NCI-H1092 (cell line): ENCODE measurements around the gene USP12.
"Not testable (repeated sequence)": the region's sequence is repeated elsewhere in the genome, so short reads cannot be mapped to it uniquely, and the experiment has no call there.

ENCODE experiments used
- DNase-seq: peaks from one replicate; lab custom pipeline; 2025; lab: John Stamatoyannopoulos, UW

Gene USP12

GRCh38 chr13:27076421-27076820 is 95.2 kb downstream of the USP12 start:
- DNase-seq = no peak

- no peak for DNase-seq
These were observed 98.4 kb downstream of the USP12 start for GRCh38 chr13:27073186-27073585.

- DNase-seq = not testable (repeated sequence)
These were observed 105.5 kb downstream of the USP12 start for GRCh38 chr13:27066123-27066522.

GRCh38 chr13:27065582-27065981 is 106.0 kb downstream of the USP12 start:
- DNase-seq = no peak

- no peak for DNase-seq
These were observed 107.2 kb downstream of the USP12 start for GRCh38 chr13:27064252-27064995.

- no peak for DNase-seq
These were observed 113.8 kb downstream of the USP12 start for GRCh38 chr13:27057817-27058216.

- no peak for DNase-seq
These were observed 116.1 kb downstream of the USP12 start for GRCh38 chr13:27055526-27055925.

GRCh38 chr13:27054760-27055159 is 116.9 kb downstream of the USP12 start:
- DNase-seq = no peak

GRCh38 chr13:27053902-27054595 is 117.6 kb downstream of the USP12 start:
- no peak for DNase-seq

DNA sequence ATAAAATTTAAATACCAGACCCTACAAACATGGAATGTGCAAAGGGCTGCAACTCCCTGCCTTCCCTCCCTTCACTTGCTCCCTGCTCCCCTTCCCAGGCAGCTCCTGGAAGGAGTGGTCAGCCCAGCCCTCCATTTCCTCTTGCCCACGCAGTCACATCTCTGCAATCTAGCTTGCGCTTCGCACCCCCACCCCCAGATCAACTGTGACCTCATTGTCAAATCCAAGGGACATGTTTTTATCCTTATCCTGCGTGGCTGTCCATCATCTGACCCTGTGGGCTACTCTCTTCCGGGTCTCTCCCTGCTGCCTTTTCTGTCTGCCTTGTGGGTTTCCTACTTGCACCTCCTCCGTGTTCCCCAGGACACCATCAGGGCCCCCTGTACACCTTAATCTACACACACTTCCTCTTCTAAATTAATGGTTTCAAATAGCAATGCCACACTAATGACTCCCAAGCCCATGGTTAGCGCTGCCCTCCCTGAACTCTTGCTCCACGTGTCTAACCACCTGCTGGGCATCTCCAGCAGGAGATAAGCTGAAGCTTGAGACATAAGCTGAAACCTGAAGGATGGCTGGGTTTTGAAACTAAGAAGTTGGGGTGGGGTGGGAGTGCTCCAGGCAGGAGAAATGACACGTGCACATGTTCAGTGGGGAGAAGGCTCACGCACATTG is 118.3 kb downstream of the USP12 start:
- no peak for DNase-seq

DNA sequence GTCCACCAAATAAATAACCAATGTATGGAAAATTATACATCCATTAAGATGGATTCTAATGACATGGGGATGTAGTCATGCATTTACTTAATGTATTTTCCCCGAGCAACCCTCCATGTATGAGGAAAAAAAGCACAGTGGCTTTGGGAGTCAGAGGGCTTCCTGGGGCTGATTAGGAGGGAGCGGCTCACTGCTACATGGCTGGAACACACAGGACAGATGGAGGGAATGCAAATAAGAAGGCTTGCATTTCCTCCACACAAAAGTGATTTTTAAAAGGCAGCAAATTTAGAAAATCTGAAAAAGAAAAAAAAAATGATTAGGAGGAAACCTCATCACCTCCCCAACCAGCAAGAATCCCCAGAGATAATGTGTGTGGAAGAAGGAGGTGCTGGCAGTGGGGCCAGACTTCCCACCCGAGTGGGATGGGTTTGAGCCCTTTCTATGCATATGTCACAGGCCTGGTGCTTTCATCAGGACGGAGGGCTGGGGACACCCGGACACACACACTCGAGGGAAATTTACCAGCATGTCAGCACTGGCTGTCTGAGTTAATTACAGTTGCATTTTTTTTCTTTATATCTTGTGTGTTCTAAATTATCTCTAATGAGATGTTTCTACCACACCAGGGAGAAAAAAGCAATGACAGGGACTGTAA is 118.9 kb downstream of the USP12 start:
- DNase-seq = no peak

DNA sequence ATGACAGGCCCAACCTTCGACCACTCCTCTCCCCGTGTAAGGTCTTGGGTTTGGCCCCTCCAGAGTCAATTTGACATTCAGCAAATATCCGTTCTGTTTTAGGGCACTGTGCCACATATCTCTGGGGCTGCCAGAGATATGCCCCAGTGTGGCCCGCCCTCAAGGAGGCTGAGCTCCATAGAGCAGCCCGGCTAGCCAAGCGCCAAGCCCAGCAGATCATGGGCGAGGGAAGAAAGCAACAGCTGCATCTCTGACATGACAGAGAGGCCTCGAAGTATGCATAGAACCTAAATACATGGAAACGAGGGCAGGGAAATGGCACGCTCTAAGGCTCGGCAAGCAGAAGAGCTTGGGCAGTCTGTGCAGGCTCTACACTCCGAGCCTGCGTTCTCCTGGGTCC is 124.5 kb downstream of the USP12 start:
- DNase-seq = no peak

- DNase-seq = no peak
These were observed 126.6 kb downstream of the USP12 start for GRCh38 chr13:27044837-27045570.

DNA sequence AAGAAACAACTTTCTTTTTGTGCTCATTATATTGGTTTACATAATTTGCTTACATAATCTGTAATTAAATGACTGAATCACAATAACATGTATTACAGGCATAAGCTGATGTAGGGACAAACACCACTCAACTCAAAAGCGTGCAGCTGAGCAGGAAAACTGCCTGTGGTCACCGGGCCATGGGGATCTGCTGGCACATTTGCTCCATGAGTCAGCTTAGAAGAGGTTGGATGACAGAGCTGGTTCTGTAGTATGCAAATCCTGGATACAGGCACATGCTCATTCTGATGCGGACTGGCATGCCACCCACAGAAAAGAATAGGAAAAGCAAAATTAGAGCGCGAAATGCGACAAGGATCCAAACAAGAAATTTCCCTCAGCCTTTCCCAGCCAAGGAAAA is 128.6 kb downstream of the USP12 start:
- no peak for DNase-seq

DNA sequence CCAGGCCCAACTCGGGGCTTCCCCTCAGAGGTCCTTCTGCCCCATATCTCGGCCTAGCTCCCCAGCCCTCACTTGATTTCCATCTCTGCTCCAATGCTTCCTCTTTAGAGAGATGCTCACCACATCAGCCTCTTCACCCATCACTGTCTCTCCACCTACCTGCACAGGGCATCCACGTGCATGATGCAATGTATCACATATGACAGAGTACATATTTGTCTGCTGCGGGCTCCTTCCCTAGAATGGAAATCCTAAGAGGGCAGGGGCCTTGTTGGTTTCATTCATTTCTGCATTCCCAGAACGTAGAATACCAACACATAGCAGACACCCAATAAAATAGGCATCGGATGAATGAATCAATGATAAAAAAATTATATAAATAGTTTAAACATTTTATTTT is 130.3 kb downstream of the USP12 start:
- DNase-seq = no peak

DNA sequence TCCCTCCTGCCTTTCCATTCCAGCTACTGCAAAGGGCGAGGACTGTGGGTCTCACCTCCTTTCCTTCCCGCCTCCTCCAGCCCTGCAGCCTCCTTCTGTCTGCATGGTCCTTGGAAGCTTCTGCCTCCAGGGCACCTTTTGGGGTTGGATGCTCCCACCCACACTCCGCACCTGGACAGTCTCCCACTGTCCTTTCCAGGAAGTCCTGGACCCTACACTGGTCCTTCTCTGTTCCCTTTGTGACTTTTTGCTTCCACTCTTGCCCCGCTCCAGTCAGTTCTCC is 130.8 kb downstream of the USP12 start:
- no peak for DNase-seq

GRCh38 chr13:27039171-27039701 is 132.4 kb downstream of the USP12 start:
- DNase-seq = no peak

GRCh38 chr13:27038323-27038722 is 133.3 kb downstream of the USP12 start:
- DNase-seq = no peak

GRCh38 chr13:27037571-27037970 is 134.0 kb downstream of the USP12 start:
- no peak for DNase-seq

- DNase-seq = no peak
These were observed 134.4 kb downstream of the USP12 start for GRCh38 chr13:27037171-27037570.

DNA sequence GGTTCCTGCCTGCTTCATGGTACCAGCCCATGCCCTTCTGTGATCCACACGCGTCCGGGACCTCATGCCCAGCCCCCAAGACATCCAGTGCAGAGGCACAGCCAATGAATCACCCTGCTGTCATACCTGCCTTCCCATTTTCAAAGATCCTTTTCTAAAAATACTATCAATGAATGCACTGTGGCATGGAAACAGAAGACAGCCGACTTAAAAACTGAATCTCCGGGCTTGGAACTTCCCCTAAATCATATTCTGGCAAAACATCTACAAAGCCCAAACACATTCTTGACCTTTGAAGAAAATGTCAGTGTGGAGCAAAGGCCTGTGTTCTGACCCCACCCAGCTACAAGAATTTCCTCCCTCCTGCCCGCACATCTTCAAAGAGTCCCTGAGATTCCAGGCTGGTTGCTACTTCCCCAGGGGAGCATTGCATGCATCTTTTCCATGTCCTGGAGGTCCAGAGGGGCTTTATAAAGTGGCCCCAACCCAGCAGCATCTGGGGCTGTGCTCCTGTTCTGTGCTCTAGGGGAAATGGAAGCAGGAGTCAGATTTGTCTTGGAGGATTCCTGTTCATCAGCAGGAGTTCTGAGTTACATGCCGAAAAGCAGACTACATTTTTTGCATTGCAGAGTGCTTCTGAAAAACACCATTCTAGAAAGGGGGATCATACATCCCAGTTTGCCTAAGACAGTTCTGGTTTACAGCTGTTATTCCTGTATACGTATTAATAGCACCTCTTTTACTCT is 135.2 kb downstream of the USP12 start:
- no peak for DNase-seq
